ENCODE measurements around the gene SLC27A5. TPM values are rescaled to one million over a fixed set of nuclear protein-coding genes. Genes with fewer than 3 reads are reported as not detected.

Gene SLC27A5
- total and polyA plus RNA-seq, 2 of the 13 experiments (the other 11 are each of a cell fraction or from before 2014, with no cell fraction given): 30.3 to 40.2 TPM

DNA sequence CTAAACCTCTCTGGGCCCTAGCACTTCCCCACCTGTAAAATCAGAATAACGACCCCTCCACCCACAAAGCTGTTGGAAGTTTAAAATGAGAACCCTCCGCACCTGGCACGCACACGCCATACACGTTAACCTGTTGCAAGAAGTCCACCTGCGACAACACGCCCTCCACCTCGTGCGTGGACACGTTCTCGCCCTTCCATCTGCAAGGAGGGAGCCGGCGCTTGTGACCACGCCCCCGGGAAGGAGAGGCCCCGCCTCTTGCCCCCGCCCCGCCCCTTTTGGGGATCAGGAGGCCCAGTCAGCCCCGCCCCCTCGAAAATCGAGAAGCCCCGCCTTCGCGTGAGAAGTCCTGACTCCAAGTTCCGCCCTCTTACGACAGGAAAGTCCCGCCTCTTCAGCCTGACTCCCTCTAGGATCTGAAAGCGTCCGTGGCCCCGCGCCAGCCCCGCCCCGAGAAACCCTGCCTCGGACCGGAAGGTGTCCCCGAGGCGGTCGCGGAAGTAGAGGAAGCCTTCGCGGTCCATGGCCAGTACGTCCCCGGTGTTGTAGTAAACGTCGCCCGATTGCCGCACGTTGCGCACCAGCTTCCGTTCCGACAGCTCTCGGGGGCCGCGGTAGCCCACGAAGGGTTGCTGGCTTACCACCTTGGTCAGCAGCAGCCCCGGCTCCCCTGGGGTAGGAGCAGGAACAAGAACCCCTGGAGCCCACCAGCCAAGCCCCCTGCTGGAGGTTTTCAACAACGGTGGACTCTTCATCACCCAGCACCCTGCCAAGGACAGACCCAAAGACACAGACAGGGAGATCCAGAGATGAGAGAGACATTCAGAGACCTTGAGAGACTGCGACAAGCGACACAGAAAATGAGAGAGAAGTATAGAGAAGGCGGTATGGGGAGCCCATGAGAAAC lies 12.5 kb downstream of the SLC27A5 start (continued):
- TF ChIP-seq ZNF12 (CRISPR knock-in tag; IDR thresholded peaks at IDR 0.05): peak; percentile 69
- TF ChIP-seq ZNF232 (CRISPR knock-in tag; IDR thresholded peaks at IDR 0.05; ENCODE audit: borderline replicate concordance): 0 out of 2 replicates have a peak, but pooled peaks have one; percentile 36
- TF ChIP-seq ZNF629 (CRISPR knock-in tag; conservative IDR thresholded peaks at IDR 0.05): no peak
- peak; percentile 77; the same call in 1 of the 2 replicates for TF ChIP-seq NFKB2 (CRISPR knock-in tag; IDR thresholded peaks at IDR 0.05; ENCODE audit: borderline replicate concordance)
- peak; percentile 76; the same call in 1 of the 2 replicates for TF ChIP-seq ZMAT3 (CRISPR knock-in tag; conservative IDR thresholded peaks at IDR 0.05)
- TF ChIP-seq SKI (IDR thresholded peaks at IDR 0.05; ENCODE audit: partially characterized antibody): peak; percentile 77
- TF ChIP-seq ZNF558 (CRISPR knock-in tag; IDR thresholded peaks at IDR 0.05; ENCODE audit: borderline replicate concordance): no peak
- peak; percentile 74; the same call in 1 of the 2 replicates for TF ChIP-seq ZMYM3 (CRISPR knock-in tag; IDR thresholded peaks at IDR 0.05)
- 0 out of 2 replicates have a peak, but pooled peaks have one; percentile 19 for TF ChIP-seq ZNF292 (CRISPR knock-in tag; IDR thresholded peaks at IDR 0.05; ENCODE audit: borderline replicate concordance, low read depth)
- TF ChIP-seq DBP (CRISPR knock-in tag; IDR thresholded peaks at IDR 0.05; ENCODE audit: not compliant biosample characterization): peak; percentile 45
- peak; percentile 91 for TF ChIP-seq ZNF687 (CRISPR knock-in tag; IDR thresholded peaks at IDR 0.05)
- peak; percentile 35; the same call in 1 of the 2 replicates for TF ChIP-seq ZFP90 (CRISPR knock-in tag; IDR thresholded peaks at IDR 0.05; ENCODE audit: borderline replicate concordance)
- peak; percentile 39; the same call in 1 of the 2 replicates for TF ChIP-seq RFX5 (IDR thresholded peaks at IDR 0.05; ENCODE audit: low read depth, low read length)
- TF ChIP-seq ZNF225 (CRISPR knock-in tag; IDR thresholded peaks at IDR 0.05): 0 out of 2 replicates have a peak, but pooled peaks have one; percentile 52
- peak; percentile 80; the same call in 1 of the 2 replicates for TF ChIP-seq ZNF543 (CRISPR knock-in tag; IDR thresholded peaks at IDR 0.05)
- TF ChIP-seq ZNF709 (CRISPR knock-in tag; IDR thresholded peaks at IDR 0.05): peak; percentile 61; the same call in 1 of the 2 replicates
- TF ChIP-seq KDM1A (CRISPR knock-in tag; IDR thresholded peaks at IDR 0.05): peak; percentile 13; the same call in 1 of the 2 replicates
- TF ChIP-seq NCOA1 (CRISPR knock-in tag; IDR thresholded peaks at IDR 0.05): peak; percentile 80; the same call in 1 of the 2 replicates
- peak; percentile 82; the same call in 1 of the 2 replicates for TF ChIP-seq ZNF552 (CRISPR knock-in tag; IDR thresholded peaks at IDR 0.05; ENCODE audit: borderline replicate concordance)
- TF ChIP-seq ZNF34 (CRISPR knock-in tag; IDR thresholded peaks at IDR 0.05; ENCODE audit: borderline replicate concordance): peak; percentile 35; the same call in 1 of the 2 replicates
- no peak for TF ChIP-seq NCOA5 (CRISPR knock-in tag; IDR thresholded peaks at IDR 0.05)
- TF ChIP-seq JDP2 (CRISPR knock-in tag; IDR thresholded peaks at IDR 0.05; ENCODE audit: borderline replicate concordance): no peak
- no peak for TF ChIP-seq LBX2 (CRISPR knock-in tag; IDR thresholded peaks at IDR 0.05; ENCODE audit: borderline replicate concordance)

All from HepG2 (cell line).